Measurements from ENCODE around the gene HTR2B. TPM values are rescaled to one million over a fixed set of nuclear protein-coding genes. Genes with fewer than 3 reads are reported as not detected.

The HTR2B gene
- total and polyA plus RNA-seq, 10 donors: 0.14 to 1.3 (median 0.51) TPM; not detected in 1

- intact Hi-C loops (cut with DNase I; ENCODE audit: low total_unique reads): no loop called here
- H3K4me1 ChIP-seq: peaks cover 0 to 22% (median 8%) of the 10 kb centered on the region in 6 donors
Observed at GRCh38 chr2:231163414-231164095, 38.7 kb upstream of the HTR2B start.

GRCh38 chr2:231163011-231163410 lies 38.2 kb upstream of the HTR2B start:
- intact Hi-C loops (cut with DNase I; ENCODE audit: low total_unique reads): no loop called here

More at GRCh38 chr2:231163414-231164095, 38.7 kb upstream of the HTR2B start:
- Histone ChIP-seq H3K4me3 (no peak overlapping the region), H3K9me3 (no peaks in the 10 kb centered on the region), H3K27ac (no peak overlapping the region), H3K27me3 (replicated peaks in 1 of 7) (no peaks in the 10 kb centered on the region), H3K36me3 (peaks cover 0 to 89% (median 30%) of the 10 kb centered on the region in 6 donors)
- TF ChIP-seq POLR2AphosphoS5 (IDR thresholded peaks at IDR 0.05): no peak
- no peak for TF ChIP-seq CTCF (IDR thresholded peaks at IDR 0.05 in 8 of 11, conservative IDR thresholded peaks at IDR 0.05 in 3 of 11)
- no peak for TF ChIP-seq POLR2A (IDR thresholded peaks at IDR 0.05)
- no peak for DNase-seq
- WGBS, 5 donors: 96 to 97% (median 97%) methylated on average over 4 of the region's 4 CpGs

GRCh38 chr2:231161877-231162329 lies 37.1 kb upstream of the HTR2B start:
- WGBS, 5 donors: 67 to 82% (median 74%) methylated on average over 2 of the region's 2 CpGs
- no peak for DNase-seq
- H3K27me3 ChIP-seq (replicated peaks in 1 of 7): no peaks in the 10 kb centered on the region
- peaks cover 0 to 85% (median 26%) of the 10 kb centered on the region in 6 donors for H3K36me3 ChIP-seq
- no peaks in the 10 kb centered on the region for H3K9me3 ChIP-seq
- intact Hi-C loops (cut with DNase I; ENCODE audit: low total_unique reads): no loop called here
- H3K27ac ChIP-seq: peak overlapping the region in 6 of 8 donors; percentile 39 to 58 (median 52)
- peaks cover 0 to 22% (median 8%) of the 10 kb centered on the region in 6 donors for H3K4me1 ChIP-seq
- H3K4me3 ChIP-seq: no peak overlapping the region
- no peak for TF ChIP-seq CTCF (IDR thresholded peaks at IDR 0.05 in 8 of 11, conservative IDR thresholded peaks at IDR 0.05 in 3 of 11)
- TF ChIP-seq POLR2AphosphoS5 (IDR thresholded peaks at IDR 0.05): no peak
- no peak for TF ChIP-seq POLR2A (IDR thresholded peaks at IDR 0.05)

More at GRCh38 chr2:231163011-231163410, 38.2 kb upstream of the HTR2B start:
- no peaks in the 10 kb centered on the region for H3K27me3 ChIP-seq (replicated peaks in 1 of 7)
- no peak overlapping the region for H3K4me3 ChIP-seq
- peaks cover 0 to 89% (median 31%) of the 10 kb centered on the region in 6 donors for H3K36me3 ChIP-seq
- TF ChIP-seq POLR2A (IDR thresholded peaks at IDR 0.05) (no peak), POLR2AphosphoS5 (IDR thresholded peaks at IDR 0.05) (no peak)
- no peaks in the 10 kb centered on the region for H3K9me3 ChIP-seq
- 92 to 100% (median 96%) methylated on average over 3 of the region's 3 CpGs for WGBS, 5 donors
- H3K4me1 ChIP-seq: peaks cover 0 to 22% (median 8%) of the 10 kb centered on the region in 6 donors
- no peak overlapping the region for H3K27ac ChIP-seq
- no peak for DNase-seq

- Histone ChIP-seq H3K27me3 (replicated peaks in 1 of 7) (no peaks in the 10 kb centered on the region), H3K9me3 (no peaks in the 10 kb centered on the region), H3K27ac (peak overlapping the region in 6 of 8 donors; percentile 25 to 58 (median 49)), H3K4me1 (peaks cover 0 to 22% (median 8%) of the 10 kb centered on the region in 6 donors), H3K4me3 (no peak overlapping the region), H3K36me3 (peaks cover 0 to 80% (median 21%) of the 10 kb centered on the region in 6 donors)
- no peak for DNase-seq
- intact Hi-C loops (cut with DNase I; ENCODE audit: low total_unique reads): no loop called here
- 71 to 74% (median 72%) methylated on average over 7 of the region's 7 CpGs for WGBS, 5 donors
- TF ChIP-seq POLR2AphosphoS5 (IDR thresholded peaks at IDR 0.05) (no peak), POLR2A (IDR thresholded peaks at IDR 0.05) (no peak), CTCF (IDR thresholded peaks at IDR 0.05 in 8 of 11, conservative IDR thresholded peaks at IDR 0.05 in 3 of 11) (no peak)
Observed at GRCh38 chr2:231161252-231161839, 36.5 kb upstream of the HTR2B start.

All from spleen (tissue), 11 donors.